GM21723 (cell line): ENCODE results near the gene RBMX.

ENCODE experiments used
- ATAC-seq: cut with Tn5 transposase; IDR thresholded peaks from one replicate; pipeline ENCODE4 v1.9.1; 2021; ENCODE audit warnings: mild to moderate bottlenecking, moderate library complexity; ENCODE audit not compliant: unreplicated experiment

Gene RBMX

GRCh38 chrX:136849395-136849794, 31.1 kb downstream of the RBMX start:
- ATAC-seq: no peak

DNA sequence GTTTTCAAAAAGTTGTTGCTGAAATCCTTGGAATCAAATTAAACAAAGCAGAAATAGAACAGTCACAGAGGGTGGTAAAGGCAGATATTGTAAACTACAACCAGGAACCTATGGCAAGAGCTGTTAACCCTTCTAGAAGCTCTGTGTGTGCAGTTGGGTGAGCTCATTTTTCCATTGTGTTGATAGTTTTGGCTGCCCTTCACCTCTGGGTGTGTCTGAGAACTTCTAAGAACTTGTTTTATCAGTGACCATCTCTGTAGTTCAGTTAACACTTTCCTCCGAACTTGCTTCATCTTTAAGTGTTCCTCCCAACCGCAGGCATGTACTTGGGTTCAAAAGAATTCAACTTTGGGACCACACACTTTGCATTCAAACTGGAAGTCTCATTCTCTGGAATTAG, 32.7 kb downstream of the RBMX start:
- no peak for ATAC-seq

GRCh38 chrX:136839196-136839595, 41.3 kb downstream of the RBMX start:
- no peak for ATAC-seq

DNA sequence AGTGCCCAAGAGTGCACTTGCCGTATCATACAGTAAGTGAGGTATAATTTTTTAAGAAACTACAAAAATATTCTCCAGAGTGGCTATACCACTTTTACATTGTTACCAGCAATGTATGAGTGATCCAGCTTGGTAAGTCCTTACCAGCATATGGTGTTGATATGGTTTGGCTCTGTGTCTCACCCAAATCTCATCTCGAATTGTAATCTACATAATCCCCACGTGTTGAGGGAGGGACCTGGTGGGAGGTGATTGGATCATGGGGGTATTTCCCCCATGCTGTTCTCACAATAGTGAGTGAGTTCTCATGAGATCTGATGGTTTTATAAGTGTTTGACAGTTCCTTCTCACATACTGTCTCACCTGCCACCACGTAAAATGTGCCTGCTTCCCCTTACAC, 44.8 kb downstream of the RBMX start:
- ATAC-seq: no peak

GRCh38 chrX:136829413-136829812, 51.1 kb downstream of the RBMX start:
- no peak for ATAC-seq

DNA sequence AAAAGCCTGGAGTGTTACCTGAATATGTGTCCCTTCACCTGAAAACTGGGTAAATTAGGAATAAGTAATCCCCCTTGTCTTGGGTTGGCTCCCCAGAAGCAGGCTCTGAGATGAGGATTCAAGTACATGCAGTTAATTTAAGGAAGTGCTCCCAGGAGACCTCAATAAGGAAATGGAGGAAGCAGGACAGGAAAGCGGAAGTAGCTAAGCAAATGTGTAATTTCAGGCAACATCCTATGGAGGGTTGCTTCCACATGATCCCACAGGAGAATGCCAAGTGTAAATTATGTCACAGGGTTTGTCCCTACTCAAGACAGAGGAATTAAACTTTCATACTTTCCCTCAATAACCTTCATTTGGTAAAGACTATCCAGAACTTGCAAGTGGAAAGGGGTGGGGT, 51.7 kb downstream of the RBMX start:
- ATAC-seq: no peak

- ATAC-seq: no peak
Observed at GRCh38 chrX:136827026-136827425, 53.5 kb downstream of the RBMX start.

GRCh38 chrX:136825771-136826170, 54.8 kb downstream of the RBMX start:
- ATAC-seq: no peak
